IPS-NIHi7 (cell line): ENCODE results near the gene GKN1.
"Not testable (repeated sequence)": the region's sequence is repeated elsewhere in the genome, so short reads cannot be mapped to it uniquely, and the experiment has no call there.

ENCODE experiments used
- DNase-seq: peaks from one replicate; pipeline ENCODE4 v3.0.0; 2012; ENCODE audit warnings: mixed read lengths; ENCODE audit errors: extremely low spot score

Gene GKN1

DNA sequence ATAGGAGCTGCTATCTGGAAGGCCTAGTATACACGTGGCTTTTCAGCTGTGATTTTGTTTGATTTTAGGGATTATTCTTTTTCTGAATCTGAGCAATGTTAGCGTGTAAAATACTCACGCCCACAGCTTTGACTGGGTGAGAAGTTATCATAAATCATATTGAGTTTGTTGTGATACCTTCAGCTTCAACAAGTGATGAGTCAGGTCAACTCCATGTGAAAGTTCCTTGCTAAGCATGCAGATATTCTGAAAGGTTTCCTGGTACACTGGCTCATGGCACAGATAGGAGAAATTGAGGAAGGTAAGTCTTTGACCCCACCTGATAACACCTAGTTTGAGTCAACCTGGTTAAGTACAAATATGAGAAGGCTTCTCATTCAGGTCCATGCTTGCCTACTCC lies at the start of gene GKN1:
GKN1 (plus strand) TSS at position 386 of the 400 bp plus-strand sequence. CDS start 42 bp downstream, outside the sequence.
- DNase-seq: no peak

DNA sequence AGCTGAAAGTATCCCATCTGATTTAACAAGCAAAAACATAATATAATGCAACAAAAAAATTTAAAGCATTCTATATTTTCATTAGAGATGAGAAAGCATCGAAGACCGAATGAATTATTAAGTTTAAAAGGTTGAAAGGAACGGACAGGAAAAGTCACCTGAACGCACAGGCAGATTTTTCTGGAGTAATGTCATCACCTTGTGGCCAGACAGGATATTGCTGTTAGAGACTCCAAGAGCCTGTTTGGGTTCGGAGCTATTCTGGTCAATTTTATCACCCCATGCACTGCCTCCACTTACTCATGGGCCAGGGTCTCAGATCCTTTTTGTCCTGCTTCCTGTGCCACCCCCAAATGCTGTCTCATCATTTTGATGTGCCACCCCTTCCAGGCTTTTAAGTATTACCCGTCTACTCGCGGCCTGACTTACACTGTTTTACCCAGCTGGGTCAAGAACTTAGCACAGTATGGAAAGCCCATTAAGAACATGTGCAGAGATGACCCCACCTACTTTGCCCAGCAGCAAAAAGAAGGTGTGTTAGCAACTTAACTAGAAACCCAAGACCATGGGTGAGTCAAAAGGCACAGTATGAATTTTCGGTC lies 49.0 kb upstream of the GKN1 start:
- DNase-seq: peak; percentile 74

GRCh38 chr2:68926796-68927195 lies 47.6 kb upstream of the GKN1 start:
- no peak for DNase-seq

DNA sequence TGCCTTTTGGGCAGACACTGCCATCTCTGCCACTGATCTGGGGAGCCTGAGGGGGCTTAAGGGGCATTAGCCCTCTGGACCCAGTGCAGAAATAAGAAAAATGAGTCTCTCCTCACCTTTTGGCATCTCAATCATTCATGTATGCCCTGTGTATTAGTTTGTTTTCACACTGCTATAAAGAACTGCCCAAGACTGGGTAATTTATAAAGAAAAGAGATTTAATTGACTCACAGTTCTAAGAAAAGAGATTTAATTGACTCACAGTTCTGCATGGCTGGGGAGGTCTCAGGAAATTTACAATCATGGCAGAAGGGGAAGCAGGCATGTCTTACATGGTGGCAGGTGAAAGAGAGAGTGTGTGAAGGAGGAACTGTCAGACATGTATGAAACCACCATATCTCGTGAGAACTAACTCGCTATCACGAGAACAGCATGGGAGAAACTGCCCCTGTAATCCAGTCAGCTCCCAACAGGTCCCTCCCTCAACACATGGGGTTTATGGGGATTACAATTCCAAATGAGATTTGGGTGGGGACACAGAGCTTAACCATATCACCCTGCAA lies 43.2 kb upstream of the GKN1 start:
- DNase-seq: no peak

- DNase-seq: no peak
These were observed 42.6 kb upstream of the GKN1 start for GRCh38 chr2:68931799-68932198.

DNA sequence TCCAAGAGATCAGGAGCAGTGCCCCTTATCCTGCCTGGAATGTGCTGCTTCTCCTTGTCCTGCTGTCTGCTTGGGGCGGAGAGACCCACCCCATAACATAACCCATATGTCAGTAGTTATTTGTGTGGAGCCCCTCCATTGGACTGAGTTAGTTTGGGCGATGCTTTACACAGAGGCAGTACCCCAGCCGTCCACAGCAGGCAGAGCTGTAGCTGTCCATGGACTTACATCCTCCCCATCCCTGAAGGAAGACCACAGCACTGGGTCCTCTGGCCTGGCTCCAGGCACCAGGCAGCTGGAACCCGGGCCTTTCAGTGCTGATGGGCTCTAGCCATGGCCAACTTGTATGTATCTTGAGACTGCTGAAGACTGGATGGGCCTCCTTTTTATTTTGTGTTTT lies 42.0 kb upstream of the GKN1 start:
- no peak for DNase-seq

GRCh38 chr2:68934021-68934420 lies 40.4 kb upstream of the GKN1 start:
- DNase-seq: no peak

DNA sequence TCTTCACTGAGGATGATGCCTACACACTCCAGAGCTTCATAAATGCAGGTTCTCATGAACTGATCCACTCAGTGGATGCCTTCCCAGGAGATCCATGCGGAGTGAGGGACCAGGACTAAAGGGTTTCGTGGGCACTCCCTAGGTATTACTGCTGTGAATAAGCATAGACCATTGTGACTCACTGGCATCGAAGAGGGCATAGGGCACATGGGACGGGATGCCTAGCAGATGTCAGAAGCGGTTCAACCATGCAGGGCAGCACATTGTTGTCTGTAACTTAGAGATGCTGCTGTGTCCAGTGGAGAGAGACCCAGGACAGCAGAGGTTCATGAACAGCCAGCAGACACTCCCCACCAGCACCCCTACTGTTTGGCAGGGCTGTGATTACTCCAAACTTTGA lies 39.0 kb upstream of the GKN1 start:
- no peak for DNase-seq

- no peak for DNase-seq
These were observed 38.0 kb upstream of the GKN1 start for GRCh38 chr2:68936427-68936826.

DNA sequence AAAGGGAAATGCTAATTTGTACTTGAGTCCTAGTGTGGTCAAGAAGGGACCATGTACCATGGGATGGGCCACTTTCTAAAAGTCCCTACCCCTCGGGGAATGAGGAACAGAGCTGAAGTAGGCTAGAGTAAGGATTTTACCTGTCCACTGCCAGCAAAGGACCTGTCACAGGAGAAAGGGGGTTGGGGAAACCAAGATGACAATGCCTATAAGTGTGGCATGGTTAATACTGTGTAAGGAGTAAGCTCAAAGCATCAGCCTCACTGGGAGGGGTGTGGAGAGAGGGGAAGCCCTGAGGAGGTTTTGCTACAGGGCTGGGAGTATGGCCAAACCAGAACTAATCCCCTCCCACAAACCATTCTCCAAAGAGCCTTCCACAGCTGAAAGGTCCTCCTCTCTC lies 37.5 kb upstream of the GKN1 start:
- no peak for DNase-seq

GRCh38 chr2:68937346-68938055 lies 36.9 kb upstream of the GKN1 start:
- no peak for DNase-seq

GRCh38 chr2:68938938-68939337 lies 35.5 kb upstream of the GKN1 start:
- DNase-seq: no peak

- DNase-seq: no peak
These were observed 34.5 kb upstream of the GKN1 start for GRCh38 chr2:68939962-68940361.

- no peak for DNase-seq
These were observed 34.1 kb upstream of the GKN1 start for GRCh38 chr2:68940369-68940768.

DNA sequence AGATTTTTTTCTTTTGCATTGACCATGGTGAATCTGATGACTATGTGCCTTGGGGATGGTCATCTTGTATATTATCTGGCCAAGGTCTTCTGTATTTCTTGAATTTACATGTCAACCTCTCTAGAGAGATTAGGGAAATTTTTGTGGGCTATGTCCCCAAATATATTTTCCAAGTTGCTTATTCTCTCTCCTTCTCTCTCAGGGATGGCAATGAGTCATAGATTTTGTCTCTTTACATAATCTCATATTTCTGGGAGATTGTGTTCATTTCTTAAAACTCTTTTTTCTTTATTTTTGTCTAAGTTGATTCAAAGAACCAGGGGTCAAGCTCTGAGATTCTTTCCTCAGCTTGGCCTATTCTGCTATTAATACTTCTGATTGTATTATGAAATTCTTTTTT lies 31.6 kb upstream of the GKN1 start:
- no peak for DNase-seq

DNA sequence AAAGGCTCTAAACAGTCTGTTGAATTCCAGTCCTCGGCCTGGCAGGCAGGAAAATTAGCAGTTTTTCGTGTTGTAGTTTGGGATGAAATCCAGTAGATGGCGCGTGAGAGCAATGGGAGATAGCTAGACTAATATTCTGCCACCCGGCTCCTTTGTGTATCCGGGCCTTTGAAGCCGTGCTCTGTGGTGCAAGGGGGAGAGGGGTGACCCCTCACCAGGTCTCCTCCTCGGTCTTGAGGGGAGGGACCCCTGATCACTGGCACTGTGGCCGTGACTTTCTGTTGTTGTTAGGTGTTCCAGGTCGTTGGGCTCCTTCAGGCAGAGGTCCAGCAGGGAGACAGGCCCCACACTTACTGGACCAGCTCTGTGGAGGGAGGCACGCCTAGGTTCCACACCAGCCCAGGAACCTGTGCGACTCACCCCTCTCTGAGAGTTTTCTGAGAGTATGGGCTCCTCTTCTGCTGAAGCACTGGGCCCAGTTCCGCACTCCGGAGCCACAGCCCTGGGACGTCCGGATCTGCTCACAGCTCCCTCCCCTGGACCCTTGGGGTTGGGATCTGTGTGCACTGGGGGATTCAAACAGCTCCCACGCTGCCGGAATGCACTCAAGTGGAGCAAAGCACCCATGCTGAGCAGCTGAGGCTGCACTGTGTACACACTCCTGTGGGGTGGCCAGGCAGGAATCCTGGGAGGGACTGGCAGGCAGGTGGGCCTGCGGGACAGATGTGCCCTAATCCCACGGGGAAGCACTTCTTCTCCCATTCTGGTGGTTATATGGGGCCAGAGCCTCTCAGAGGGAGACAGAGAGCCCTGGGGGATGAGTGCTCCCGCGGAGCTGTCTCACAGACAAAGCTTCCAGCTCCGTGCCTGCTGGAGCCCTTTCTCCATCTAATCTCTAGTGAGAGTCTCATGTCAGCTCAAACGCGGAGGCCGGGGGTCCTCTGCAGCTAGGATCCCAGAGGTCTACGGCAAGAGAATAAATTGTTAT lies 30.6 kb upstream of the GKN1 start:
- DNase-seq: peak; percentile 81

DNA sequence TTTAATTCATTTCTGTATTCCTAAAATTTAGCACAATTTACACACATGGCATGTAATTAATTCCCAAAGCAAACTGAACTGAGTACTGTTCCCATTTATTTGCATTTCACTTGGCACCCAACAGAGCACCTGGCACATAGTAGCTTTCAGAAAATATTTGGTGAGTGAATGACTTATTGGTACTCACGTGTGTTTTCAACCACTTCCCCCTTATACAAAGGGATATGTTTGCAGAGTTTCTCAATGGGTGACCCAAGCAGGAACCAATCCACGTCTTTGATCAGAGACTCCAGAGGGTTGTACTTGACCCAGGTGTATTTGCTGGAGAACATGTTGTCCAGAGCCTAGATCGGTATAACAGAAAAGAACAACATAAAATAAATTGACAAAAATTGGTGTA lies 28.3 kb upstream of the GKN1 start:
- DNase-seq: no peak

- no peak for DNase-seq
These were observed 25.7 kb upstream of the GKN1 start for GRCh38 chr2:68948710-68949109.

- no peak for DNase-seq
These were observed 22.5 kb upstream of the GKN1 start for GRCh38 chr2:68951899-68952298.

DNA sequence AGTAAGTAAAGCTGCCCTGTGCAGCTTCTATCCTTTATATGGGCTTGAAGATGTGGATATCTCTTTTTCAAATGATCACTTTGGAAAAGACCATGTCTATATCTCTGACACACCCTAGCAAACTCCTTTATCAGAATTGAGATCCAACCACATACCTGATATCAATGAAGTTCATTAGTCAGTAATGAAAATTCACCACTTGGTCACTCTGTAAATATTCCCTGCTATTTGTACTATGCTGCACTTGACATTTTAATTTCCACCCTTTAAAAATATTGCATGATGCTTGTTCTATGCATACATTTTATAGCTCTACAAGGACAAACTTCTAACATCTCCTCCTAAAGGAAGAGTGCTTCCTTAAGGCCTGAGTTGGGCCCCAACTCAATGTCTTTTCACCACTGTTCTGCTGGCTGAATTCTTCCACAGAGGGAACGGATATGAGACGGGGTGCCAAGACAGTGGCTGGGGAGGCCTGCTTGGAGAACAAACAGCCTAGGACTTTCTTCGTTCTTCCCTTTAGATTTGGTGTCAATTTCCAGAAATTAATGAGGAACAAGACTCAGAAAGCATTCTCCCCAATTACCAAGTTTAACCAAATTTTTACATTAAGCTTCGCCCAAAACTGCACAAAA lies 21.4 kb upstream of the GKN1 start, which contains the start of gene GKN2:
GKN2 (minus strand) TSS at position 7 of the 635 bp plus-strand sequence. CDS start 32 bp downstream, outside the sequence.
- no peak for DNase-seq

DNA sequence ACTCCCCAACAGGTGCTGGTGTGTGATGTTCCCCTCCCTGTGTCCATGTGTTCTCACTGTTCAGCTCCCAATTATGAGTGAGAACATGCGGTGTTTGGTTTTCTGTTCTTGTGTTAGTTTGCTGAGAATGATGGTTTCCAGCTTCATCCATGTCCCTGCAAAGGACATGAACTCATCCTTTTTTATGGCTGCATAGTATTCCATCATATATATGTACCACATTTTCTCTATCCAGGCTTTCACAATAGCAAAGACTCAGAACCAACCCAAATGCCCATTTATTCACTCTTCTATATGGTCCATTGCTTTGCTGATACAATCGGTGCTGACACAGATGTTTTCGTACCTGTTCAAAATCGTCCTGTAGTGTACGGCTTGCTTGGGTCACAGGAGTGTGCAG lies 19.0 kb upstream of the GKN1 start:
- DNase-seq: not testable (repeated sequence)

DNA sequence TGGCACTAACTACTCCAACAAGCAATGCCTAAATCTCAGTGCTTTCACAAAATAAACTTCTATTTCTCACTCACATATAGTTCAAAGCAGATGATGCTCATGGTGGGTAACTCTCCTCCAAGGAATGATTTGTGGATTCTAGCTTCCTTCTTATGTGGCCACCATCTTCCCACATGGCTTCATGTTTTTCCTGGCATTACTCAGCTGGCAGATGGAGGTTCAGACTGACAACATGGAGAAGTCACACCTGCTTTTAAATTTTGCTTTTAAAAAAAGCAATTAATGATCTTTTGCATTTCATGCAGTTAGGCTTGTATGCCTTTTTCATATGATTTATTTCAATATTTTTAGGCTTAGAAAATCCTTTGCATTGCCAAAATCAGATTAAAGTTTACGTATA lies 15.4 kb upstream of the GKN1 start:
- DNase-seq: no peak
